Endothelial cell (in vitro differentiated cells): ENCODE data around the gene THSD7A. TPM values are rescaled to one million over a fixed set of nuclear protein-coding genes. Genes with fewer than 3 reads are reported as not detected.

Experiments used
- DNase-seq: peaks from one replicate; pipeline ENCODE4 v3.0.0; 2021; ENCODE audit warnings: low spot score
- H3K27ac Mint-ChIP-seq: one replicate; pipeline ENCODE4 v1.8.0; 2021; ENCODE audit warnings: mixed read lengths, inconsistent platforms; ENCODE audit not compliant: unreplicated experiment
- H3K27me3 Mint-ChIP-seq: one replicate; pipeline ENCODE4 v1.8.0; 2021; ENCODE audit warnings: mild to moderate bottlenecking, moderate library complexity, mixed read lengths, inconsistent platforms; ENCODE audit not compliant: unreplicated experiment
- H3K36me3 Mint-ChIP-seq: one replicate; pipeline ENCODE4 v1.8.0; 2021; ENCODE audit warnings: mild to moderate bottlenecking, low read depth, mixed read lengths, inconsistent platforms; ENCODE audit not compliant: unreplicated experiment
- H3K4me1 Mint-ChIP-seq: one replicate; pipeline ENCODE4 v1.8.0; 2021; ENCODE audit warnings: mild to moderate bottlenecking, mixed read lengths, inconsistent platforms; ENCODE audit not compliant: unreplicated experiment
- H3K4me3 Mint-ChIP-seq: one replicate; pipeline ENCODE4 v1.8.0; 2021; ENCODE audit warnings: mild to moderate bottlenecking, mixed read lengths, inconsistent platforms; ENCODE audit not compliant: unreplicated experiment
- H3K9me3 Mint-ChIP-seq: one replicate; pipeline ENCODE4 v1.8.0; 2021; ENCODE audit warnings: mixed read lengths, inconsistent platforms; ENCODE audit not compliant: unreplicated experiment
- CTCF ChIP-seq: fragments of 200-600 bp; sonication (generic); IDR thresholded peaks from one replicate; pipeline ENCODE4 v1.5.0; 2021; ENCODE audit warnings: antibody characterized with exemption; ENCODE audit not compliant: unreplicated experiment
- total RNA-seq: library from RNA; stranded (reverse); fragmentation: NEBNext Ultra II Directional; extraction: Animal tissue kit (Norgen Biotek cat#: 25700); gene quantifications from one replicate; pipeline ENCODE4 v1.2.1, GENCODE V29; 2021; ENCODE audit not compliant: unreplicated experiment

The THSD7A gene
- total RNA-seq, 1 donor from 2014 or later = 28.7 TPM

DNA sequence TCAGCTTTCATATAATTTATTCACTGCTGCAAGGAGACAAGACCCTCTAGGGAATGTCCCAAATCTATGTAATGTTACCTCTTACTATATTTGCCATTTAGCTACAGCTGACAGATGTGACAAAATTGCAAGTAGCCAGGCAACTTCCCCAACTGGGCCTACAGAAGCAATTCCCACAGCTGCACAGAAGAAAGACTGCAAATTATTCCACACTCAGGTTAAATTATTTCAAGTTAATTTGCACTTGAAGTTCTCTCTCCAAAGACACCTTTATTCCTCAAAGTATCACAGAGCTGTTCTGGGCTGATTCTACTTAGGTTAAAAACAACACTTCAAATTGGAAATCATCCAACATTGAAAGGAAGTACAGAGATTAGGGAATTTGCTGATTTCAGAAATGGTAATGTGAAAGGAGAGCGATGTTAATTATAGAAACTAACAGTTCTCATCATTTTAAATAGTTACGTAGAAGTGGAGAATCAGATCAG lies 133.6 kb downstream of the THSD7A start:
- Mint-ChIP-seq H3K9me3 (no peaks in the 10 kb centered on the region), H3K27ac (no peak overlapping the region), H3K36me3 (no peaks in the 10 kb centered on the region), H3K4me1 (no peaks in the 10 kb centered on the region), H3K4me3 (no peak overlapping the region), H3K27me3 (no peaks in the 10 kb centered on the region)
- no peak for TF ChIP-seq CTCF
- no peak for DNase-seq

DNA sequence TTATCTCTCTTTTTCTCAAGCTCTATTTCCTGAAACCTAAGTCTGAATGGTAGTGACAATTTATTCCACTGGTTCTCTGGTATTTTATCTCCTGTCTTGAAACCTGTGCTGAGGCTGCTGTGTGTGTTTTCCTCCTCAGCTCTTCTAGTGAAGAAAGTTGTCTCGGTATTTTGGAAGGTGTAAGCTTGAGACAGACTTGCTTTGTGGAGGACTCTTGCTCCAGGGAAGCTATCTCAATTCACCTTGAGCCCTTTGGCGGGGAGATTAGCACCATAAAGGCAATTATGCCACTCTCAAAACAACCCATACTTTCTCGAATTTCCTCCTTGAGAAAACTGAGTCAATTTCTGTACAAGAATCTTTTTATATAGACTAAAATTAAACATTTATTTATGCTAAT lies 141.6 kb downstream of the THSD7A start:
- Mint-ChIP-seq H3K4me3 (no peak overlapping the region), H3K9me3 (no peaks in the 10 kb centered on the region), H3K4me1 (no peaks in the 10 kb centered on the region), H3K27ac (no peak overlapping the region), H3K27me3 (no peaks in the 10 kb centered on the region), H3K36me3 (no peaks in the 10 kb centered on the region)
- no peak for TF ChIP-seq CTCF
- no peak for DNase-seq

GRCh38 chr7:11689096-11689495 lies 142.9 kb downstream of the THSD7A start:
- DNase-seq = no peak
- Mint-ChIP-seq H3K27ac (no peak overlapping the region), H3K4me3 (no peak overlapping the region), H3K4me1 (no peaks in the 10 kb centered on the region), H3K9me3 (no peaks in the 10 kb centered on the region), H3K36me3 (peaks cover 2% of the 10 kb centered on the region), H3K27me3 (no peaks in the 10 kb centered on the region)
- no peak for TF ChIP-seq CTCF

GRCh38 chr7:11681461-11681860 lies 150.5 kb downstream of the THSD7A start:
- Mint-ChIP-seq H3K9me3 (peaks cover 6% of the 10 kb centered on the region), H3K27me3 (peaks cover 2% of the 10 kb centered on the region)

GRCh38 chr7:11675163-11675562 lies 156.8 kb downstream of the THSD7A start:
- Mint-ChIP-seq H3K4me3 (no peak overlapping the region), H3K4me1 (no peaks in the 10 kb centered on the region), H3K27me3 (no peaks in the 10 kb centered on the region), H3K9me3 (peaks cover 6% of the 10 kb centered on the region), H3K27ac (no peak overlapping the region), H3K36me3 (peaks cover 3% of the 10 kb centered on the region)
- TF ChIP-seq CTCF = no peak
- no peak for DNase-seq

More at GRCh38 chr7:11681461-11681860, 150.5 kb downstream of the THSD7A start:
- peaks cover 10% of the 10 kb centered on the region for H3K36me3 Mint-ChIP-seq
- no peaks in the 10 kb centered on the region for H3K4me1 Mint-ChIP-seq
- H3K4me3 Mint-ChIP-seq = no peak overlapping the region
- no peak overlapping the region for H3K27ac Mint-ChIP-seq
- TF ChIP-seq CTCF = no peak
- DNase-seq = no peak
